GM21526 (cell line): ENCODE measurements around the gene GPN3.
"Not testable (repeated sequence)": the region's sequence is repeated elsewhere in the genome, so short reads cannot be mapped to it uniquely, and the experiment has no call there.

Experiments used
- ATAC-seq: cut with Tn5 transposase; IDR thresholded peaks from one replicate; pipeline ENCODE4 v1.9.1; 2021; ENCODE audit warnings: moderate library complexity; ENCODE audit not compliant: unreplicated experiment, low FRiP score

Gene GPN3

GRCh38 chr12:110449799-110450497 is 18.1 kb downstream of the GPN3 start, which contains the start of gene ARPC3:
Gene ARPC3, minus strand, starts transcription at chr12:110450337. Its CDS starts 77 bp downstream, at chr12:110450260.
- ATAC-seq = peak; percentile 85

DNA sequence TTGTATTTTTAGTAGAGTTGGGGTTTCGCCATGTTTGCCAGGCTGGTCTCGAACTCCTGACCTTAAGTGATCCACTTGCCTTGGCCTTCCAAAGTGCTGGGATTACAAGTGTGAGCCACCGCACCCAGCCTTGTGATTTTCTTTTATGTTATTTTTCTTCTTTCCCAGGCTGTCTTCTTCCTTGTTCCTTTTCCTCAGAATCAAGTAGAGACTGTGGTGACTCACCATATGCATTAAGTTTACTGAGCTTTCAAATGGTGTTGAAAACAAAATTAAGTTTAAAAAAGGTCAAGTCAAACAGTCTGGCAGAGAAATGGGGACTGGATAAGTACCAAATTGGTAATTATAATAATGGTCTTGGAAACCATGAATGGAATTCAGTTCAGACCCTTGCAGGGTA is 23.6 kb downstream of the GPN3 start:
- no peak for ATAC-seq

DNA sequence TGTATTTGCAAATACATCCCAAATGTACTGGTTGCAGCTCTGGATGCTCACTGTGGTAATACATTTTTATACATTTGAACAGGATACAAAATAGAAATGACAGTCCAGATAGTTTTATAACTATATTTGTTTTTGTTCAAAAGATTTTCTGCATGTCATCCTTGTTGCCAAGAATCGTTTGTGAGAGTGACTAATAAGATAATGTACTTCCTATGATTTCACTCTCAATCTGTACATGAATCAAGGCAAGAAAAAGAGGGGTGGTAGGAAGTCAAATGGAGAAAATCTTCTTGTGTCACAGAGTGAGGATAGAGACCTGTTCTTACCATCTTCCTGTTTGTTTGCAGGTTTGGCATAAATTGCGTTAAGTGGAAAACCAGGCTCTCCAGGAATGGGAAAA is 31.8 kb downstream of the GPN3 start:
- ATAC-seq = no peak

DNA sequence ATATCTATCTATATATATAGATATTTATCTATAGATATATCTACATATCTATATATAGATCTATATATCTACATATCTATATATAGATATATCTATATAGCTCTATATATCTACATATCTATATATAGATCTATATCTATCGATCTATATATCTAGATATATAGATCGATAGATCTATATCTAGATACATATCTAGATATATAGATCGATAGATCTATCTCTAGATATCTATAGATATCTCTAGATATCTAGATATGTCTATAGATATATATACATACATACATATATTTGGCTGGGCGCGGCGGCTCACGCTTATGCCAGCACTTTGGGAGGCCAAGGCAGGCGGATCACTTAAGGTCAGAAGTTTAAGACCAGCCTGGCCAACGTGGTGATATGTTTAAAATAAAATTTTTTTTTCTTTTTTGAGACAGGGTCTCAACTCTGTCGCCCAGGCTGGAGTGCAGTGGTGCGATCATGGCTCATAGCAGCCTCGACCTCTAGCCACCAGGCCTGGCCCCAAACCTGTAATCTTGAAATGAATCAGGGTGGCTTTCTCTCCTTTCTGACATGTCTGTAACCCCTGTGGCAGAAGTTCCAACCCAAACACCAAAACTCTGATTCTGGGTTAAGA is 36.0 kb downstream of the GPN3 start:
- no peak for ATAC-seq

DNA sequence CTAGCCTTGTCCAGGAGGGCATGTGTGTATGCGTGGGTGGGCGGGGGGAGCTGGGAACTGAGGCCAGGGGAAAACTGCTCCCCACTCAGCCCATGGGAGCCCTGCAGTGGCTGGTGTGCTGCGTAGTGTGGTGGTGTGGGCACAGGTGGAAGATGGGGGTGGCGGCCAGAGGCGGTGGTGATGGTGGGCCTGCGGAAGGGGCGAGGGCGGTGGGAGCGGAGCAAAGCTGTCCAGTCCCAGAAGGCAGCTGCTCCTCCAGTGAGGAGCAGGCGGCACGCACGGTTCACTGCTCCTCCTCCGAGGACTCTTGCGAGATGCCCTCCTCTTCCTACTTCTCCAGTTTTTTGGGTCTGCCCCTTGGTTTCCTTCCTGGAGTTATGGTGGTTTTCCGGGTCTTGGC is 38.4 kb downstream of the GPN3 start:
- ATAC-seq = not testable (repeated sequence)

DNA sequence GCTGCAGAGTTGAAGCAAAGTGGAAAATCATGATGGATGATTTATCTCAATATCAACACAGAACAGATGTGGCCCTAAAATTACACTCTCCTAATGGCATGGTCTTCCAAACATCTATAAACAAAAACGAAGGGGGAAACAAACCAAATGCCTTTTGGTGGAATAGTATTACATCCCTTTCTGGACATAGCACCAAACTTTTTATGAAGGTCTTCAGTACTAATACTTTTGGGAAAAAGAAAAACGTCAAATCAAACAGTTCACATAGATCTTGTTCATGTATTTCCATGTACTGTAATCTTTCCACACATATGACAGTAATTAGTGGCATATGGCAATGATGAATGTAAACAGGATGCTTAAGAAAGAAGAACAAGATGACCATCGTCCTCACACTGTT is 41.7 kb downstream of the GPN3 start:
- no peak for ATAC-seq

- ATAC-seq = no peak
These were observed 43.8 kb downstream of the GPN3 start for GRCh38 chr12:110424237-110424636.

DNA sequence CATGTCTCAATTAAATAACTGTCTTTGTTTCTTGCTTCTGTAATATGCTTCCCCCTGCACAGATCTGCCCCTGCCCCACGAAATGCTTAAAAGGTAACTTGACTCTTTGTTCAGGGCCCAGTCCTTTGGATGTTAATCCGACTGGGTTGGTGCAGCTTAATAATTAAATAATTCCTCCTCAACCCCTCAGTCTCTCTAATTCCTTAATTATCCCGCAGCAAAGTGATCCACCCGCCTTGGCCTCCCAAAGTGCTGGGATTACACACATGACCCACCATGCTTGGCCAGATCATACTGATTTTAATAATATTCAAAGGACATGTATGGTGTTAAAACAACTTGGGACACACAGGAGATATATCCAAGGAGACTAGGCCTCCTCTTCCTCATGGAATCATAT is 46.4 kb downstream of the GPN3 start:
- ATAC-seq = no peak

- no peak for ATAC-seq
These were observed 46.8 kb downstream of the GPN3 start for GRCh38 chr12:110421159-110421661.

GRCh38 chr12:110420644-110421043 is 47.4 kb downstream of the GPN3 start:
- not testable (repeated sequence) for ATAC-seq

- not testable (repeated sequence) for ATAC-seq
These were observed 50.9 kb downstream of the GPN3 start for GRCh38 chr12:110417113-110417512.

DNA sequence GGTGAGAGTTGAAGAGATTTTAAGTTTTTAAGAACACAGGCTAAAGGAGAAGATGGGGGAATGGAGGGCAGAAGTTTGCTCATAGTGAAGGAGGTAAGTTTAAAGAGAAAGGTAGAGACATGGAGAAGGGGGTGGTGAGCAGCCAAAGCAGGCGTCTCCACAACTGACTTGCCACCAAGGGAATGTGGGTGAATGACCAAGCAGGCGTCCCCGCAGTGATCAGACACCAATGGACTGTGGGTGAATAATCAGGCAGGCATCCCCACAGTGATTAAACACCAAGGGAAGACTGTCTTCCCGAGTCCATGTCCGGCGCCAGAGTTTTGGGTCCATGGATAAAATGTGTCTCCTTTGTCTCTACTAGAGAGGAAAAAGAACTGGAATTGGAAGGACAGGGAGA is 58.0 kb downstream of the GPN3 start:
- not testable (repeated sequence) for ATAC-seq

- ATAC-seq = not testable (repeated sequence)
These were observed 62.9 kb downstream of the GPN3 start for GRCh38 chr12:110405126-110405662.

GRCh38 chr12:110403976-110404682 is 63.9 kb downstream of the GPN3 start:
- ATAC-seq = no peak

GRCh38 chr12:110403146-110403975 is 64.7 kb downstream of the GPN3 start, which contains the start of gene ANAPC7:
Gene ANAPC7, minus strand, starts transcription at chr12:110403708. Its CDS starts 81 bp downstream, at chr12:110403627.
- peak; percentile 73 for ATAC-seq
